ENCODE data around the gene CEP192.

Gene CEP192

DNA sequence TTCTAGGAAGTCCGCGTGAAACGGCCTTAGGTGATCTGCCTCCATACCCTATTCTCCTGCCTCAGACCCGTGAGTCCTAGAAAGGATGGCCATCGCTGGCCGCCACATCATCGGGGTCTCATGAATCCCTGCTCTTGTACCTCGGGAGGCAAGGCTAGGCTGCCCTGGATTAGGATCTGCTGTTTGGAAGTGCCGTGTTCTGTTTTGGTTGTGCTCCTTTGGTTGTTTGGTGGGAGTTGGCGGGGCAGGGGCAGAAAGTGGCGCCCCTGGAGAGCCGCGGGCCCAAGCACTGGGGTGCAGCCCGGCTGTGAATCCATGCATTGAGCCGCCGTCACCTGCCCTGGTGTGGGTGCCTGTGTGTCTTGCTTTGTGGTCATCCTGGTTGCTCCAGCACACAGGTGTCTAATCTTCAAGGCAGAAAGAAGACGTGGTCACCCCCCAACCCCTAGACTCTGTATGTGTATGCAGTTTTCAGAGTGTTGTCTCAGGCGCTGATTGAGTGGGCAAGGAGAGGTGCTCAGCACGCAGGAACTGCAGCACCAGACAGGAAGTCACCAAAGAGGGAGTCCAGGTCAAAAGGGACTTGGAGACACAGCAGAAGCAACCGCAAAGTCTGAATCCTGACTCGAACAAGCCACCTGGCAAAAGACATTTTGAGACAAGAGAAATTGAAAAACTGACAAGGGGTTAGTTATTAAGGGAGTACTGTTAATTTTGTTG lies 147.4 kb downstream of the CEP192 start:
- no peak for DNase-seq

DNA sequence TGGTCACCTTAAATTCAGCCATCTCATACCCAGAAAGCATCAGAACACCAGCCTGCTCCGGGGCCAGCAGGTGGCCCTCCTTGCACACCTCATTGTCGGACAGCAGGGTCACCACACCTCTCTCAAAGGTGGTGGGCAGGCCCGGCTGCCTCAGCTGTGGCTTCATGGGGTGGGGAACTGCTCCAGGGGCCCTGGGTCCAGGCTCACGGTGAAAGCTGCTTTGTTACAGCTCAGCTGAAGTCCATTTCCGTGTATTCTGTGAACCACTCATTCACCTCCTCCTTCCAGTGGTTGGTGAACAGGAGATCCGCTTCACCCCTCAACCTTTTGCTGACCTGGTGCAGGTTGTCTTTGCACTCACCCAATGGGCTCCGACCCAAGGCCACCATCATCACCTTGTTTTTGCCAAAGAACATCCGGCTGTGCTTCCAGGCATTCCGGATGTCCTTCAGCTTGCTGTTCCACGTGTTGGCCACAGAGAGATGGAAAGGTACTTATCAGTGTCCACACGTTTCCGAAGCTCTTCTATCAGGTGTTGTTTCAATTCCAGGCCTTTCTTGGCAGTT lies 148.8 kb downstream of the CEP192 start:
- no peak for DNase-seq

DNA sequence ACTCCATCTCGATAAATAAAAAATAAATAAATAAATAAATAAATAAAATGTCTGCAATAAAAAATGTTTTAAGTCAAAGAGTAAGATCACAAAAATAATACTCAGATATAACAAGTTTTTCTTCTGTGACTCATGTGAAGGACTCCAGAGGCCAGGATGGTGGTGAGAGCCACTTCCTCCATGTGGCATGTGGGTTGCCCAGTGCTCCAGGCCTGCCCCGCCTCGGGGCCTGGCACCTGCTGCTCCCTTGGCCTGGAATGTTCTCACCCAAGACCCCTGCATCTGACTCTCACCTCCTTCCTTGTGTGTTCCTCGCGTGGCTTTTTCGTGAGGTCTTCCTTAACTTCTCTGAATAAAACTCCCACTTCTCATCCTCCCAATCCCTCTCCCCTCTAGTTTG lies 150.0 kb downstream of the CEP192 start:
- no peak for DNase-seq

DNA sequence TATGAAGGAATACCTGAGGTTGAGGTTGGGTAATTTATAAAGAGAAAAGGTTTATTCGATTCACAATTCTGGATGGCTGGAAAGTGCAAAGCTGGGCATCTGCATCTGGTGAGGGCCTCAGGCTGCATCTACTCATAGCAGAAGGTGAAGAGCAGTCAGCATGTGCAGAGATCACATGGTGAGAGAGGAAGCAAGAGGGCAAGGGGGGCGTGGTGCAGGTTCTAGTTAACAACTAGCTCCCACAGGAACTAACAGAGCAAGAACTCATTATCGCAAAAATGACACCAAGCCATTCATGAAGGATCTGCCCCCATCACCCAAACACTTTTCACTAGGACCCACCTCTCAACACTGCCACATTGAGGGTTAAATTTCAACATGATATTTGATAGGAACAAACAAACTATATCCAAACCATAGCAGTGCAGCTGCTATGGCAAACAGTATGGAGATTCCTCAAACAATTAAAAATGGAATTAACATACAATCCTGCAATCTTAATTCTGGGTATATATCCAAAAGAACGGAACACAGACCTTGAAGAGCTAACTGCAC lies 154.6 kb downstream of the CEP192 start:
- DNase-seq, result no peak

DNA sequence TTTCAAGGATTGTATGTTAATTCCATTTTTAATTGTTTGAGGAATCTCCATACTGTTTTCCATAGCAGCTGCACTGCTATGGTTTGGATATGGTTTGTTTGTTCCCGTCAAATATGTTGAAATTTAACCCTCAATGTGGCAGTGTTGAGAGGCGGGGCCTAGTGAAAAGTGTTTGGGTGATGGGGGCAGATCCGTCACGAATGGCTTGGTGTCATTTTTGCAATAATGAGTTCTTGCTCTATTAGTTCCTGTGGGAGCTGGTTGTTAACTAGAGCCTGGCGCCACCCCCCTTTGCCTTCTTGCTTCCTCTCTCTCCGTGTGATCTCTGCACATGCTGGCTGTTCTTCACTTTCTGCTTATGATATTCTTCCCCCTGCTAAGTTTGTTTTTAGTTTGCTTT lies 156.0 kb downstream of the CEP192 start:
- DNase-seq, result no peak

DNA sequence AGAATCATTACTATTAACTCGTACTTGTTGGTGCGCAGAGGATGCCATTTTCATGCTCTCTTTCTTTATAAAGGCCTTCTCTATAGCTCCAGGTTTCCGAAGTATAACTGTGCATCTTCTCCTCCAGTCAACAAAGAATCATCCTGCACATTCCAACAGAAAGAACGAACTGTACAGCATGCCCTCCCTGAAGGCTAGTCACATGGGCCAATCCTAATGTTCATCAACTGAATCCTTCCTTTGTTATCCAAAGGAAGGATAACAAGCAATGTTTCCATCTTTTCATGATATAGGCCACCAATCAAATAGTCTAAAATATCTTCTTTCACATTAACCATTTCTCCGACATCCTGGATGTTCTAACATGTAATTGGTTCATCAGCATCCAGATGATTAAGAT lies 160.5 kb downstream of the CEP192 start:
- no peak for DNase-seq

DNA sequence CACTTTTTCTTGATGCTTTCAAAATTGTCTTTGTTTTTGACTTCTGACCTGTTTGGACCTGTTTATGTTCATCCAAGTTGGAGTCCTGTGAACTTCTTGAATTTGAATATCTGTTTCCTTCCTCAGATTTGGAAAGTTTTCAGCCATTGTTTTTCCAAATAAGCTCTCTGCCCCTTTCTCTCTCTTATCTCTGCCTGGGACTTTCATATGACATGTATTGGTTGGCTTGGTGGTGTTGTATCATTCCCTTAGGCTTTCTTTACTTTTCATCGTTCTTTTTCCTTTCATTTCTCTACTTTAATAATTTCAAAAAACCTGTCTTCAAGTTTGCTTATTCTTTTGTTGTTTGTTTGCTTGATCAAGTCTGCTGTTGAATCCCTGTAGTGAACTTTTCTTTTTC lies 167.3 kb downstream of the CEP192 start:
- no peak for DNase-seq

DNA sequence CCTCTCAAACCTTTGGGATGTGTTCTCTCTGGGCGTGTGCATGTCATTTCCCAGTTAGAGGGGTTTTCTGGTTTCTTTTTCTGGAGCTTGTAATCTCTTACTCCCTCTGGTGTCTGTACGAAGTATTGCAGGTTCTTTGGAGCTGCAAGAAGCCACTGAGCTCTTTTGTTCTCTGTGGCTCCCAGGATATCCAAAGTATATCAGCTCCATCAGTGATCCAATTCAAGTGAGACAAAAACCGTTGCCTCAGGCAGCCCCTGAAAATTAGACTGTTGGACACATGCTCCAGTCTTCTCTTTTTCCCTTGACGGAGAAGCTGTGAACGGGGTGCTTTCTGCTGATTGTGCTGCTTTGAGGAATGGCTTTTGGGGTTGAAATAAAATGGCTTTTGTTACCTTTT lies 168.4 kb downstream of the CEP192 start:
- DNase-seq, result peak in 5 of 51 donors; percentile 6 to 40 (median 25)

DNA sequence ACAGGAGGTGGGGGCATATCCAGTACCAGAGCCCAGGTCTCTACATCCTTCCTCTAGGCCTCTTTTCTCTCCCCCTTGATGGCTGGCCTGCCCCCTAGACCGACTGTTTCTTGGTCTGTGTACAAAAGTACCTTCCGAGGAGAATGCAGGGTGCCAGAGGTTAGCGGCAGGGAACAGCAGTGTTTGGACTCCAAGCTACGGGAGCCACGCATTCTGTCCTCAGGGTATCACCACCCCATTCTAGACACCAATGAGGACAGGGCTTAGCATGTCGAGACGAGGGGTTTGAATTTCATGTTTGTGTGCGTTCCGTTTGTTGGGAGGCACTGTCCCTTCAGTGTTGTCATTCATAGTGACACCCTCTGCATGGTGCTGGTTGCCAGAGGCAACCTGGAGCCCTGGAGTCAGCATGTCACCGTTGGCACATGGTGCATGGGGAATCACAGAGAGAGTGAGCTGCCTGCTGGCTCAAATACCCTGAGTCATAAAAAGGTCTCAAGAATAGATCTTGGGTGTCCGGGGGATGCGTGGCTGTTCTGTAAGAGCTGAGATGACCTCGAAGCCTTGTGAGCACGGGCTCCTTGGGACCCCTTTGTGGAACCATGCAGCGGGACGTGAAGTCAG lies 170.2 kb downstream of the CEP192 start:
- no peak for DNase-seq

DNA sequence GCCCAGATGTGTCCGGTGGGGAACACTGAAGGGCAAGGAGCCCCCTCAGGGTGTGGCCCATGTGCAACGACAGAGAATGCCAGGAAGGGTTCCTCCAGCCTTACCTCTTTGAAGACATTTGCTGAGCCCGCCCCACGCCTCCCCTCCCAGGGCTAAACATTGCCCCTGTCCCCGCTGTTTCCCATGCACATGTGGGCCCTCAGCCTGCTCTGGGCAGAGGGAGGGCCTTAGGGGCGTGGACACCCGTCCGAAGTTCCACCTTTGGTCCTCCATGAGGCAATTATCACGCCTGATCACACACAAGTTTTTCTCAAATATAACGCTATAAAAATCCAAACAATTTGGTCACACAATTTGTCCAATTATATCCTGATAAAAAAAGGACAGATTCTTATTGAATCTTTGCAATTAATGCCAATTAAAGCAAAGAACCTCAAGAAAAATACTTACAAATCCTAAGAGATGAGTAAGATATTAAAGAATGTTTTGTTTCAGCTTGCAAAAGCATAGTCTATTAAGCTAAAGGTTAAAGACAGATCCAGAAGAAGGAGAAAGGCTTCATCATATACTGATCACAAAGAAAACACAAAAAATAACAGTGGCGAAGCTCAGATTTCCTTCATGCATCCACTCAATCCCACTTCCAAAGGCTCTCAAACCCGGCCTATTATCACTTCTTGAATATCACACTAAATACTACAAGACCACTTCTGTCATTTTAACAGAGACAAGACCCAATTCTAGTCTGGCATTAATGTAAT lies 172.2 kb downstream of the CEP192 start:
- DNase-seq, result no peak

DNA sequence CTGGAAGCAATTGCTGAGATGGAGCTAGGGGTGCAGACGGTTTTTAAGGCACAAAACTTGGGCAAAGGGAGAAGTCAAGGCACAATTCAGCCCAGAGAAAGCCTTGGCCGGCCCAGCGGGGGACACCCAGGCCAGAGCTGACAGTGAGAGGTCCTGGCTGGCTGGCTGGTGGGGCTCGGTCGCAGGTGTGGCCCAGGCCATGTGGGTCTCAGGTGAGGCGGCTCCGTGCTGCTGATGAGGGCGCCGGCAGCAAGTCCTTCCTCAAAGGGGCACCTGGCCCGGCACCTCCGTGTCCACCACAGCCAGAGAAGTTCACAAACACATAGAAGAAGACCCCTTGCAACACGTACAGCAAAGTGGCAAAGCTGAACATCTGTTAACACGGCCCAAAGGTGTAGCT lies 173.2 kb downstream of the CEP192 start:
- no peak for DNase-seq

DNA sequence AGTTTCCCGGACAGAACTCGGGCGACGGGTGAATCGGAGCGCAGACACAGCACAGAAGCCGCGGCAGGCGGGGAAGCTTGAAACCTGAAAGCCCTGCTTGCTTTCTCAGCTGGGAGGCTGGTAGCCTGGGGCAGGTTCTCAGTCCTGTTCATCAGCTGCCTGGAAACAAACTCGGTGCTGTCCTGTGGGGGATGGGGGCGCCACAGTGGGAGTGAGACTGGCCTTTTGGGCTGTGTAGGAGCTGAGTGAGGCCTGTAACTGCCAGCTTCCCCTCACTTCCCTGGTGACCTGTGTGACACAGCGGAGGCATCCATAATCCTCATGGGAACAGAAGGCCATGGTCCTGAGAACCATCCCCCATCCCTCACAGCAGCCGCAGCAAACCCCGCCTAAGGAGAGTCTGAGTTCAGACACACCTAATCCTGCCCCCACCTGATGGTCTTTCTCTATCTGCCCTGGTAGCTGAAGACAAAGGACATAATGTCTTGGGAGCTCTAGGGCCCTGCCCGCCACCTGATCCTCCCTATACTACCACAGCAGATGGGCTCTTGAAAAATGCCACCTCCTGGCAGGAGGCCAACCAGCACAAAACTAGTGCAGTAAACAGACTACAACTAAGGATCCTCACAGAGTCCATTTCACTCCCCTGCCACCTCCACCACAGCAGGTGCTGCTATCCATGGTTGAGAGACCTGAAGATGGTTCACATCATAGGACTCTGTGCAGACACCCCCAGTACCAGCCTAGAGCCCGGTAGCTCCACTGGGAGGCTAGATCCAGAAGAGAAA lies 174.7 kb downstream of the CEP192 start:
- no peak for DNase-seq

DNA sequence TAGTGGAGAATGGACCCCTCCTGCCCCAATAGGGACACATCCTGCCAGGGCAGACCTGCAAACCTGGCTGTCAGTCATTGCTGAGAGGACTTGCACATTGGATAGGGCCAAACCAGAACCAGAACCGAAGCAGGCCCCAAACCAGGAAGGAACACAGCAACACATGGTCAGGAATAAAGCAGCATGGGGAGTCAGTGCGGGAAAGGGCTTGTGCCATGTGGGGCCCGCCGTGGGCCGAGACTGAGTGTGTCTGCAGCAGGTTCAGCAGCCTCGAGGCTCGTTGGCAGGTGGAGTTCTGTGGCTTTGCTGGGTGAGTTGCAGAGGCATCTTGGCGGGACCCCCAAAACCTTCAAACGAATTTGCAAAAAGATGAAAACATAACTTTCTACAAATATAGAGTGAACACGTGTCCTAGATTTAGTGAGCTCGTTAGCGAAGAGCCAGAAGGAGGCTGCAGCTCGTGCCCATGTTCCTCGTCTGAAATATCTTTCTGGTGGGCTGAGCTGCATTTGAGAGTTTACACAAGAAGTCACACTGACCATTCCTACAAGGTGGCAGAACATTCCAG lies 182.5 kb downstream of the CEP192 start:
- DNase-seq, result no peak

Data from hypothalamus (tissue), 51 donors.